GM18505 (cell line): ENCODE data around the gene NARS2.
"Not testable (repeated sequence)": the region's sequence is repeated elsewhere in the genome, so short reads cannot be mapped to it uniquely, and the experiment has no call there.

Experiments used
- ATAC-seq: cut with Tn5 transposase; IDR thresholded peaks from one replicate; pipeline ENCODE4 v1.9.1; 2021; ENCODE audit not compliant: unreplicated experiment
- POLR2A ChIP-seq: IDR thresholded peaks from 4 replicates; pipeline ENCODE4 v1.6.1; 2011; ENCODE audit warnings: borderline replicate concordance; ENCODE audit not compliant: insufficient read depth, insufficient read length; ENCODE audit errors: extremely low read depth

The NARS2 gene

DNA sequence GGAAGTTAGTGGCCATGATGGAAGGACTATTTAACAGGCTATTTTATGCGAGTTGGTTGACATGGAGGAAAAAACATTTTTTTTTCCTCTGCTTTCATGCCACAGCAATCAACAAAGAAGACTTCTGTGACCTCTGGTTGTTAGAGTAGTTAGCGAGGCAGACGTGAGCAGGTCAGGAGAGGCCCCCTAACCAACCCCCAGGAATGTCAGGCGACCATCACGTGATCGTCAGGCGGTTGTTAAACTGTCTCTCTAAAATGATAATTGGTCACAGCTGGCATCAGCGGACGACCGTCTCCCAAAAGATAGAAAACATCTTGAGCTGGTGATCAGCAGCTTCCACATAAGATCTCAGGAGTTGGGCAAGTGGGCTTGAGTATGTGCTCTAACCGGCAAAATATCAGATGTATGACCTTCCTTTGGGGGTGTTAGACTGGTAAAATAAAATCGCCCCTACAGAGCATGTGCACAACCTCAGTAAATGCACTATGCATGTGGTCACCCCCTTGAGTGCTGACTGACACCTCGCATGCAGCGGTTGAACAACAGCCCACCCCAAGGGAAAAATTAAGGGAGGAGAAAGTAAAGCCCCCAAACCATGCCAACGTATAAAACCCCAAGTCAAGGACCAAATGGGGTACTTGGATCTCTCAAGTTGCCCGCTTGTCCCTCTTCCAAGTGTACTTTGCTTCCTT, 20.9 kb upstream of the NARS2 start:
- ATAC-seq = no peak
- no peak for TF ChIP-seq POLR2A

DNA sequence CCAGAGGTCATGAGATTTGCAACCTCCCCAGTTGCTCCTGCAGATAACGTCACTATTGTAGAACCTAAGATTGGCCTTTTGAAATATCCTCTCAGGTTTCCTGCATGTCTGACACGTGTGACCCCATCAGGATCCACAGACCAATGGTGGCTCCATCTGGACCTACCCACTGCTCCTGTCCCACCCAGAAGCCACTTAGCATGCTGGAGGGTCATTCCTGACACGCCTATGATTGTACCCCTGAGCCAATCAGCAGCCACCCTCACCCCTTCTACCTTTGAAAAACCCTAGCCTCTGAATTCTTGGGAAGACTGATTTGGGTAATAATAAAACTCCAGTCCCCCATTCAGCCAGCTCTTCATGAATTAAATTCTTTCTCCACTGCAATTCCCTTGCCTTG, 20.1 kb upstream of the NARS2 start:
- ATAC-seq = no peak
- TF ChIP-seq POLR2A = no peak

DNA sequence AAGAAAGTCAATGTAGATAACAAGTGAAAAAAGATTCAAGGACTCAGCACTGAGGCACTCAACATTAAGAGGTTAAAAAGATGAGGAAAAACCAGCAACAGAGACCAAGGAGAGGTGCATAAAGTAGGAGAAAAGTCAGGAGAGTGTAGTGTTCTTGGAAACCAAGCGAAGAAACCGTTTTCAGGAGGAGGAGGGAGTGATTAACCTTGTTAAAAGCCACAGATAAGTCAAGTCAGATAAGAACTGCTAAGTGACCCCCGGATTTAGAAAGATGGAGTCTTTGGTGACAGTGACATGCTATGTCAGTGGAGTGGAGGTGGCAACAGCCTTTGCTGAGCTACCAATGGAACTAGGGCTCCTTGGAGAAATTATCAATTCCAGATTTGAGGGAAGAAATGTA, 13.9 kb upstream of the NARS2 start:
- no peak for ATAC-seq

DNA sequence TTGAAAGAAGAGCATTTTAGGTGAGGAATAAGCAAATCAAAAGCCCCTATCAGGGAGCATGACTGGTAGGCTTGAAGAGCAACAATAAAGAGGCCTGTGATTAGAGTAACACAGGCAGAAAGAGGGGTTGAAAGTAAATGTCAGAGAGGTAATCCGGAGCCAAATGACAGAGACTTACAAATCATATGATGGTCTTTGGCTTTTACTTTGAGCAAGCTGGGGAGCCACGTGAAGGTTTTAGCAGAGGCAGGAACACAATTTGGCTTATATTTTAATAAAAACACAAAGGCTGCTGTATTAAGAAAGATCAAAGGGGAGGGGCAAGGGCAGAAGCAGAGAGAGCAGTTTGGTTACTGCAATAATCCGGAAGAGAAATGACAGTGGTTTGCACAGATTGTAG, 12.8 kb upstream of the NARS2 start:
- ATAC-seq = no peak
- no peak for TF ChIP-seq POLR2A

More for the DNA sequence above, 13.9 kb upstream of the NARS2 start:
- TF ChIP-seq POLR2A = no peak

DNA sequence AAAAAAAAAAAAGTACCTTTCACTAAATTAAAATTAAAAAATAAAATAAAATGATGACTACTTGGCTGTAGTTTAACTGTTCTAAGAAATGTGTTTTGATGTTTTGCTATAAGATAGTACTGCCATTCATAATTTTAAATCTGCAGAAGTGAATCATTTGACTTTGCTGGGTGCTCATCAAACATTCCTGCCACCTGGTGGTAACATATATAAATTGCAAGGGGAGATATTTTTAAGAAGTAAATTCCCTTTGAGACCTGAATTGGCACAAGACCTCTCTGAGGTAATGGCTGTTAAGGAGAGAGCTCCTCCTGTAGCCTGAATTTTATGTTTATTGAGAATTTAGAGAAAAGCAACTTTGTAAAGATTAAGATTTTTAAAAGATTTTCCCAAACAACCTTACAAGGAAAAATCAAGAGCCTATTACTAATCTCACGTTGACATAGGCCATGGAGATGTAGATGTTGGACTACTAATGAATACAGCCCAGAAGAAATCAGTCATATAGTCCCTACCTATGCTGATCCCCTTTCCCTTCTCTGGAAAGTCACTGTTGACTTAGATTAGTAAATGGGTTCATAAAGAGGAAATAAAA, 11.9 kb upstream of the NARS2 start:
- no peak for ATAC-seq
- no peak for TF ChIP-seq POLR2A

DNA sequence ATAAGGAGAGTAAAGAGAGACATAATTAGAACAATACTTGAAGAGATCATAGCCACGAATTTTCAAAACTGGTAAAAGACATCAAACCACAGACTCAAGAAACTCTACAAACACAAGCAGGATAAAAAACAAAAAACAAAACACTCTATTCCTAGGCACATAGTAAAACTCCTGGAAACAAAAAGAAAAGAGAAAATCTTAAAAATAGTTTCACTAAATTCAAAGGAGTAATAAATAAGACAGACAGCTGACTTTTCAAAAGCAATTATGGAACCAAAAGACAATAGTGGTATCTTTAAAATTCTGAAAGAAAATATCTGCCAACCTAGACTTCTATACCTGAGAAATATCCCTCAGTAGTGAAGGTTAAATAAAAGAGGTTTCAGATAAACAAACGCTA, 9.2 kb upstream of the NARS2 start:
- no peak for TF ChIP-seq POLR2A
- ATAC-seq = no peak

DNA sequence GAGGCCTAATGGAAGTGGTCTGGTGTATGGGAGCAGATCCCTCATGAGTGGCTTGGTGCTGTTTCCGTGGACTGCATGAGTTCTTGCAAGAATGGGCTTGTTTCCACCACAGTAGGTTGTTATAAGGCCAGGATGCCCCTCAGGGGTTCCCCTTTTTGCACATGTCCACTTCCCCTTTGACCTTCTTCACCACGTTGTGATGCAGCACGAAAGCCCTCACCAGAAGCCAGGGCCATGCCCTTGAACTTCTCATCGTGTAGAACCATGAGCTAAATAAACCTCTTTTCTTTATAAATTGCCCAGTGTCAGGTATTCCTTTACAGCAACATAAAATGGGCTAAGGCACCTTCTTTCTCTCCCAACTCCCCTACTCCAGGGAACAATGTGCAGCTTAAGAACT, 2.8 kb upstream of the NARS2 start:
- no peak for ATAC-seq
- no peak for TF ChIP-seq POLR2A

DNA sequence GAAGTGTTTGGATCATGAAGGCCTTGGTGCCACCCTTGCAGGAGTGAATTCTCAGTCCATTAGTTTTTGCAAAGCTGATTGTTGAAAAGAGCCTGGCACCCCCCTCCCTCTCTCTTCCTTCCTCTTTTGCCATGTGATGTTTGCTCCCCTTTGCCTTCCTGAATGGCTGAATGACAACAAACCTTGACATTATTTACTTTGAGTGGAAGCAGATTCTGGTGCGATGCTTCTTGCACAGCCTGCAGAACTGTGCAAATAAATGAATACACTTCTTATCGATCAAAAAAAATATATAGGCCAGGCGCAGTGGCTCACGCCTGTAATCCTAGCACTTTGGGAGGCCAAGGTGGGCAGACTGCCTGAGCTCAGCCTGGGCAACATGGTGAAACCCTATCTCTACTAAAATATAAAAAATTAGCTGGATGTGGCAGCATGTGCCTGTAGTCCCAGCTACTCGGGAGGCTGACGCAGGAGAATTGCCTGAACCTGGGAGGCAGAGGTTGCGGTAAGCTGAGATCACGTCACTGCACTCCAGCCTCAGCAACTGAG, 2.0 kb upstream of the NARS2 start:
- no peak for TF ChIP-seq POLR2A
- ATAC-seq = no peak

DNA sequence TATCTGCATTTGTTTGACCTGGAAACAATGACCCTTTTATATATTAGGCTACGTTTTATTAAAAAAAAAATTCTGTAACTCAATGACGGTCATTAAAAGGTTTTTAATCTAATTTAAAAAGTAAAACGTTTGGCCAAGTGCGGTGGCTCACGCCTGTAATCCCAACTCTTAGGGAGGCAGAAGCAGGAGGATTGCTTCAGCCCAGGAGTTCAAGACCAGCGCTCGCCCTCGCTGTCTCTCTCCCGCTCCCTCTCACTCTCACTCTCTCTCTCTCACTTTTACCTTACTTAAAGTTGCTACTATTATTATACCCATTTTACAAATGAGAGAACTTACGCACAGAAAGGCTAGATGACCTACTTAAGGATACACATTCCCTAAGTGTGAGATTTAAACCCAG, 814 bp upstream of the NARS2 start:
- ATAC-seq = no peak
- no peak for TF ChIP-seq POLR2A

DNA sequence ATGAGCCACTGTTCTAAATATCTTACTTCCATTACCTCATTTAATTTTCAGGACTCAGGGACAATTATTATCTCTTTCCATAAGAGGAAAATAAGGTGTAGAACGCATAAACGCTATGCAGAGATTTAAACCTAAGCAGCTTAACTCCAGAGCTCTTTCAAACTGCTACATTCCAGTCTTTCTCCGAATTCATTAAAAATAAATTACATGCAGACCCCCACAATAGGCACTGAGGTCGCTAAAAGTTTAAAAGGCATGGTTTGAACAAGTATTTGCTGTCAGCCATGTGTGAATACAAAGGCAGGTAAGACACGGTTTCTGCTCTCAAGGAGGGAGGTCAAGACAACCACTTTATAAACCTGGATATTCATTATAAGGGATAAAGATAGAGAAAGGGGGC, 983 bp downstream of the NARS2 start:
- TF ChIP-seq POLR2A = no peak
- no peak for ATAC-seq

DNA sequence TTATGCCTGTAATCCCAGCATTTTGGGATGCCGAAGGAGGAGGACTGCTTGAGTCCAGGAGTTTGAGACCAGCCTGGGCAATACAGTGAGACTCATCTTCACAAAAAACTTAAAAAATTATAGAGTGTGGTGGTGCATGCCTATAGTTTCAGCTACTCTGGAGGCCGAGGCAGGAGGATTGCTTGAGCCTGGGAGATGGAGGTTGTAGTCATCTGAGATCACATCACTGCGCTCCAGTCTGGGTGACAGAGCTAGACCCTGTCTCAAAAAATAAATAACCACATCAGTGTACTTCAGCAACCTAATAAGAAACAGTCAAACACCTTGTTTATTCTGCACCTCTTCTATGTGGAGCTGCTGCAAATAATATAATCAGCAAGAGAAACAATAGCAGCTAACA, 1.4 kb downstream of the NARS2 start:
- TF ChIP-seq POLR2A = no peak

DNA sequence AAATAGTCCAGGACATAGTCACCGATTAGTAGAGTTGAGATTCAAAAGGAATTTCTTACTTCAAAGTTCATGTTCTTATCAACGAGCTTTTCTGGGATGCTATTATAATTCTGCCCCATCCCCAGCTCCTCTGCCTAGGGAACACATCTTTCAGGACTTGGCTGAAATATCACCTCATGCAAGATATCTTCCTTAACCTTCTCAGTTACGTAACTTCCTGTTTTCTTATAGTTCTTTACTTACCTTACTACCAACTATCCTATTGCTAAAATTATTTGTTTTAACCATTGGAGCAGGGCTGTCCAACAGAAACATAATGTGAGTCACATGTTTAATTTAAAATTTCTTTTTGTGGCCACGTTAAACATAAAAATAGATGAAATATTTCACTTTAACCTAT, 2.3 kb downstream of the NARS2 start:
- ATAC-seq = no peak
- no peak for TF ChIP-seq POLR2A

More for the DNA sequence above, 1.4 kb downstream of the NARS2 start:
- ATAC-seq = no peak

DNA sequence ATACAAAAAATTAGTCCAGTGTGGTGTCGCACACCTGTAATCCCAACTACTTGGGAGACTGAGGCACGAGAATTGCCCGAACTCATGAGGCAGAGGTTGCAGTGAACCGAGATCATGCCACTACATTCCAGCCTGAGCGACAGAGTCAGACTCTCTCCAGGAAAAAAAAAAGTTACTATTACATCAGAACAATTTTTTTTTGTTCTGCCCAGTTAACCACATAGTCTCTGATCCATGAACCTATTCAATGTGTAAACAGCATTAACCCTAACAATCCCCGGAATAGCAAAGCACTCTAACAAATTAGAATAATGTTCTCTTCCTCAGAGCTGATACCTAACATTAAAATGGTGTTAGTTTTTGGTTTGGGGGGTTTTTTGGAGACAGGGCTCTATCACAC, 4.6 kb downstream of the NARS2 start:
- ATAC-seq = no peak
- TF ChIP-seq POLR2A = no peak

DNA sequence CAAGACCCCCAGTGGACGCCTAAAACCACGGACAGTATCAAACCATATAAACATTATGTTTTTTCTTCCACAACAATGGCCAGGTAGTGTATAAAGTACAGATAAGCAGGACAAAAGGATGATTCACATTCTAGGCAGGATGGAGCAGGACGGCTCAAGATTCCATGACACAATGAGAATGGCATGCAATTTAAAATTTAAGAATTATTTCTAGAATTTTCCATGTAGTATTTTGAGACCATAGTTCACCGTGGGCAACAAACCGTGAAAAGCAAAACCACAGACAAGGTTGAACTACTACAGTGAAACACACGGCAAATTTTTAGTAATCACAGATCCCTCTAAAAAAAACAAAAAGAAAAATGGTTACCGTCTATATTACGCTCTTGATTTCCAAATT, 7.5 kb downstream of the NARS2 start:
- ATAC-seq = no peak

DNA sequence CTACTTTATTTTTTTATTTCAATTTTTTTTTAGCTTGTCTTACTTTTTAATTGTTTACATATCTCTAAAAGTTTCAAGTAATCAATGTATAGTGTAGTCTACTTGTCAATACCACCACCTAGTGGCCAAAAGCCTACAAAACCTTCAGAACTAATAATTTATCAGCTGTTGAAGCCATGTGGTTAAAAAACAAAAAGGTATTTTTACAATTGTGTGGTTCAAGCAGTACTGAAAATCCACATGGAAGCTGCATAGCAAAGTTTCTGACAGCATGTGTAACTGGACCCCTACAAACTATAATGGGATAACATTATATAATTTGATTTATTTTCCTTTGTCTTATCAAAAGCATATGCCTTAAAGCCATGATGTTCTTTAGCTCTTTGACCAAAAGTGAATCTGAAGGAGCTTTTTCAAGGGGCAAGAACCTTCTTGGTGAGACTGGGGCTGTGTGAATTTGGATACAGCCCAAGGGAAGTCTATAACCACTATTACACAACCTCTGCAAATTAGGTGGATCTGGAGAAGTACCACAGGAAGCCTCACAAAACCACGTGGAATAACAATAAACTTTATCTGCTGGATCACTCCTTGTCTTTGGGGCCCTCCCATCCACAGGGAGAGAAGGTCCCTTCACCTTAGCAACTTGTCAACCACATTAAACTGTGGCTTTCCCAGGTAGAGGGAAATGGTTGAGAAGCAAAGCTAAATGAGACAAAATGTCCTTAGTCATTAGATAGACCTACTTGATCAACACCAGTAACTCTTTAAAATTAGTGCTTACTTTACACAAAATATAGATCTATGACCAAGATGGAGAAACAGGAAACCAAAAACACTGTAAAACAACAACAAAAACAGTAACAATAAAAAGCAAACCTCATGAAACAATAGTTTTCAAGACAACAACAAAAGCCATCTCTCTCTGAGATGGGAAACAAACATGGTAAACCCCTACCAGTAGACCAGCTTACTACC, 9.9 kb downstream of the NARS2 start:
- no peak for TF ChIP-seq POLR2A

More for the DNA sequence above, 7.5 kb downstream of the NARS2 start:
- TF ChIP-seq POLR2A = no peak

DNA sequence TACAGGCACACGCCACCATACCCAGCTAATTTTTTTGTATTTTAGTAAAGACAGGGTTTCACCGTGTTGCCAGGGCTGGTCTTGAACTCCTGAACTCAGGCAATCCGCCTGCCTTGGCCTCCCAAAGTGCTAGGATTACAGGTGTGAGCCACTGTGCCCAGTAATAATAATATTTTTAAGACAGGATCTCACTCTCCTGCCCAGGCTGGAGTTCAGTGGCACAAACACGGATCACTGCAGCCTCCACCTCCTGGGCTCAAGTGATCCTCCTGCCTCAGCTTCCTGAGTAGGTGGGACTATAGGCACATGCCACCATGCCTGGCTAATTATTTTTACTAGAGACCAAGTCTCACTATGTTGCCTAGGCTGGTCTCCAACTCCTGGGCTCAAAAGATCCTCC, 10.6 kb downstream of the NARS2 start:
- not testable (repeated sequence) for ATAC-seq

More for the DNA sequence above, 9.9 kb downstream of the NARS2 start:
- no peak for ATAC-seq

DNA sequence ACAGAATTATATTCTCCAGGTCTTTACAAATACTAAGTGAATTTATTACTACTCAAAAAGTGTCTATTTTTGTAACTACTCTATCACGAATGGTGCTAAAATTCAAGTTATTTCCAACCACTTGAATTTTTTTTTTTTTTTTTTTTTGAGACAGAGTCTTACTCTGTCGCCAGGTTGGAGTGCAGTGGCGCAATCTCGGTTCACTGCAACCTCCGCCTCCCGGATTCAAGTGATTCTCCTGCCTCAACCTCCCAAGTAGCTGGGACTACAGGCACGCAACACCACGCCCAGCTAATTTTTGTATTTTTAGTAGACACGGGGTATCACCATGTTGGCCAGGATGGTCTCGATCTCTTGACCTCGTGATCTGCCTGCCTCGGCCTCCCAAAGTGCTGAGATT, 11.6 kb downstream of the NARS2 start:
- not testable (repeated sequence) for ATAC-seq
